Activated naive CD4-positive, alpha-beta T cell treated with anti-CD3 and anti-CD28 coated beads for 36 hours (primary cell): ENCODE measurements around the gene HNRNPM. TPM values are rescaled to one million over a fixed set of nuclear protein-coding genes. Genes with fewer than 3 reads are reported as not detected.

Source experiments
- CTCF ChIA-PET: fragments of 350-600 bp; sonication (Branson Sonifier 250); formaldehyde crosslinking; loops from one replicate; lab custom pipeline; 2021; ENCODE audit warnings: antibody characterized with exemption; lab: Charles Lee
- DNase-seq: peaks from one replicate; pipeline ENCODE4 v3.0.0-alpha.2; 2020
- H3K27ac Mint-ChIP-seq: one replicate; pipeline ENCODE4 v1.8.0; 2021; ENCODE audit warnings: mild to moderate bottlenecking, mixed read lengths
- H3K27me3 Mint-ChIP-seq: one replicate; pipeline ENCODE4 v1.8.0; 2021; ENCODE audit warnings: low read depth, mixed read lengths
- H3K36me3 Mint-ChIP-seq: one replicate; pipeline ENCODE4 v1.8.0; 2021; ENCODE audit warnings: low read depth, mixed read lengths
- H3K4me1 Mint-ChIP-seq: one replicate; pipeline ENCODE4 v1.8.0; 2021; ENCODE audit warnings: low read depth, mixed read lengths
- H3K4me3 Mint-ChIP-seq: one replicate; pipeline ENCODE4 v1.8.0; 2021; ENCODE audit warnings: mild to moderate bottlenecking, moderate library complexity, mixed read lengths
- H3K9me3 Mint-ChIP-seq: one replicate; pipeline ENCODE4 v1.8.0; 2021; ENCODE audit warnings: mixed read lengths
- intact Hi-C: fragments of 100-400 bp; cut with micrococcal nuclease; formaldehyde crosslinking; loops from one replicate; pipeline ENCODE4 v1.15.1; 2023
- total RNA-seq, 2 experiments: library from RNA; stranded (reverse); gene quantifications; one replicate each; pipeline ENCODE4 v1.2.3, GENCODE V29; 2021

HNRNPM gene
- total RNA-seq, 2 experiments from 2014 or later, result 151 to 169 TPM

DNA sequence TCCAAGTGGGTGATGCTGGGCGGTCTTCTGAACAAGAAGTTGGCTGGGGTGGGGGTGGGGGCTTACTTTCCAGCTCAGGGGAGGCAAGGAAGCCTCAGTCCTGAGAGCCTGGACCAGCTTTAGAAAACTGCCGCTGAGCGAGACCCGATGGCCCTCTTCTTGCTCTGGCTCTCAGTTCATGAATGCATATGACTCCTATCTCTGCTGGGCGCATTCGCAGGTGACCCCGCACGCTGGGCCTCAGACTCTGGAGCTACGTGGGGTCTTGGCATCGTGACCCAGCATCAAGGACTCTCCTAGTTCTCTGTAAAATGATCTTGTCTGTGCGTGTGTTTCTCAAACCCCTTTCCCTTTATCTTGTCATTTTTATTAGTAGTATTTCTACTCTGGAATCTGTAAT, 37.9 kb downstream of the HNRNPM start:
- no peaks in the 10 kb centered on the region for H3K9me3 Mint-ChIP-seq
- H3K27ac Mint-ChIP-seq, result peak overlapping the region; percentile 2
- H3K4me1 Mint-ChIP-seq, result peaks cover 58% of the 10 kb centered on the region
- H3K27me3 Mint-ChIP-seq, result no peaks in the 10 kb centered on the region
- peaks cover 54% of the 10 kb centered on the region for H3K36me3 Mint-ChIP-seq
- intact Hi-C loops, result loop anchor here (5.0 kb wide), 1 partner anchor 35 kb away; no protein-coding TSS in a partner anchor
- no peak overlapping the region for H3K4me3 Mint-ChIP-seq
- no peak for DNase-seq
- CTCF ChIA-PET, result interaction anchor here (0.6 to 0.7 kb wide), 2 partner anchors 93 to 111 kb away, joined by 3 to 4 read pairs; partner anchors contain the start of gene RAB11B

DNA sequence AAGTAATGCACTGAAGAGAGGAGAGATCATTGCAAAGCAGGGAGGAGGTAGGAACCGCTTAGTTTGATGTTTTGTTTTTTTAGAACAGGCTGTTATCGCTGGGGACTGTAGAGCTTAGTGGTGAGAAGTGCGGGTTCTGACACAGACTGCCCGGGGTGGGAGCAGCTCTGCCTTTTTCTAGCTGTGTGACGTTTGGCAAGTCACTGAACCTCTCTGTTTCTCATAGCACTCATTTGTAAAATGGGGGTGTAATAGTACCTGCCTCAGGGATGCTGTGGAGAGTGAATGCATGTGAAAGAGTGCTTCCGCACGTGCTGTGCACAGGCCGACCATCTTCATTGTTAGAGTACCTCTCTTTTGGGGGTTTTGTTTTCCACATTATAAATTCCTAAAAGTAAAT, 38.4 kb downstream of the HNRNPM start:
- Mint-ChIP-seq H3K4me3 (no peak overlapping the region), H3K27ac (peak overlapping the region; percentile 2), H3K9me3 (no peaks in the 10 kb centered on the region), H3K27me3 (no peaks in the 10 kb centered on the region), H3K4me1 (peaks cover 58% of the 10 kb centered on the region), H3K36me3 (peaks cover 54% of the 10 kb centered on the region)
- DNase-seq, result no peak
- CTCF ChIA-PET, result interaction anchor here (0.6 kb wide), 1 partner anchor 93 kb away, joined by 3 read pairs; the partner anchor contains the start of gene RAB11B
- intact Hi-C loops, result loop anchor here (5.0 kb wide), 1 partner anchor 36 kb away; no protein-coding TSS in a partner anchor

- Mint-ChIP-seq H3K4me3 (no peak overlapping the region), H3K9me3 (no peaks in the 10 kb centered on the region), H3K4me1 (peaks cover 49% of the 10 kb centered on the region), H3K27ac (peak overlapping the region; percentile 13), H3K36me3 (peaks cover 53% of the 10 kb centered on the region), H3K27me3 (no peaks in the 10 kb centered on the region)
- CTCF ChIA-PET, result no interaction called here
- intact Hi-C loops, result loop anchor here (5.0 kb wide), 1 partner anchor 37 kb away; no protein-coding TSS in a partner anchor
- DNase-seq, result no peak
These were observed 39.6 kb downstream of the HNRNPM start for GRCh38 chr19:8484331-8484894.

DNA sequence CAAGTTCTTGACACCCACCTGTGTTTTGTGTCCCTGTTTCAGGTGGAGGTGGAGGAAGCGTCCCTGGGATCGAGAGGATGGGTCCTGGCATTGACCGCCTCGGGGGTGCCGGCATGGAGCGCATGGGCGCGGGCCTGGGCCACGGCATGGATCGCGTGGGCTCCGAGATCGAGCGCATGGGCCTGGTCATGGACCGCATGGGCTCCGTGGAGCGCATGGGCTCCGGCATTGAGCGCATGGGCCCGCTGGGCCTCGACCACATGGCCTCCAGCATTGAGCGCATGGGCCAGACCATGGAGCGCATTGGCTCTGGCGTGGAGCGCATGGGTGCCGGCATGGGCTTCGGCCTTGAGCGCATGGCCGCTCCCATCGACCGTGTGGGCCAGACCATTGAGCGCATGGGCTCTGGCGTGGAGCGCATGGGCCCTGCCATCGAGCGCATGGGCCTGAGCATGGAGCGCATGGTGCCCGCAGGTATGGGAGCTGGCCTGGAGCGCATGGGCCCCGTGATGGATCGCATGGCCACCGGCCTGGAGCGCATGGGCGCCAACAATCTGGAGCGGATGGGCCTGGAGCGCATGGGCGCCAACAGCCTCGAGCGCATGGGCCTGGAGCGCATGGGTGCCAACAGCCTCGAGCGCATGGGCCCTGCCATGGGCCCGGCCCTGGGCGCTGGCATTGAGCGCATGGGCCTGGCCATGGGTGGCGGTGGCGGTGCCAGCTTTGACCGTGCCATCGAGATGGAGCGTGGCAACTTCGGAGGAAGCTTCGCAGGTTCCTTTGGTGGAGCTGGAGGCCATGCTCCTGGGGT, 41.0 kb downstream of the HNRNPM start:
- DNase-seq, result no peak
- H3K9me3 Mint-ChIP-seq, result no peaks in the 10 kb centered on the region
- no peaks in the 10 kb centered on the region for H3K27me3 Mint-ChIP-seq
- H3K27ac Mint-ChIP-seq, result peak overlapping the region; percentile 89
- peaks cover 48% of the 10 kb centered on the region for H3K36me3 Mint-ChIP-seq
- CTCF ChIA-PET, result interaction anchor here (0.9 kb wide), 2 partner anchors 39 to 132 kb away, joined by 3 to 4 read pairs; no protein-coding TSS in a partner anchor
- H3K4me1 Mint-ChIP-seq, result peaks cover 43% of the 10 kb centered on the region
- intact Hi-C loops, result loop anchor here (2.0 kb wide), 1 partner anchor 21 kb away; no protein-coding TSS in a partner anchor
- H3K4me3 Mint-ChIP-seq, result no peak overlapping the region

DNA sequence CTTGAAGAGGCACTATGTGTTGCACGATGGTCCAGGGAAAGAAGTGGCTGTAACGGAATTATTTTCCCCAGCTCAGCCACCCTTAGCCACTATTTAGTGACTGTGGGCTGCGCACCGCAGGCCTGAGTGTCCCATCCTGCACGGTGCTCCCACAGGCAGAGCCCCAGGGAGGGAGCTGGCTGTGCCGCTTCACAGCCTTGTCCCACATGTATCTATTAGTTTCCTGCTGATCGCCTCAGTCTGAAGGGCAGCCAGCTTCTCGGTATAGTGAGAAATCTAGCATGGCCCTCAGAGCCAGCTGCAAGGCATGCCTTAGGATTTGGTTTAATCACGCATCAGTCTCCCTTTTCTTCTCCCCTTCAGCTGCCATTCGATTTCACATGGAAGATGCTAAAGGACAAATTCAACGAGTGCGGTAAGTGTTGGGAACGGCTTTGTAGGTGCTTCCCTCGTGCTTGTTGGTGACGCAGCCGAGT, 41.9 kb downstream of the HNRNPM start:
- Mint-ChIP-seq H3K9me3 (no peaks in the 10 kb centered on the region), H3K27ac (peak overlapping the region; percentile 89), H3K36me3 (peaks cover 40% of the 10 kb centered on the region), H3K4me1 (peaks cover 34% of the 10 kb centered on the region), H3K27me3 (no peaks in the 10 kb centered on the region), H3K4me3 (no peak overlapping the region)
- intact Hi-C loops, result loop anchor here (2.0 kb wide), 1 partner anchor 20 kb away; no protein-coding TSS in a partner anchor
- CTCF ChIA-PET, result interaction anchor here (0.7 to 2.7 kb wide), 4 partner anchors 19 to 133 kb away, joined by 3 to 9 read pairs (median 4); no protein-coding TSS in a partner anchor
- DNase-seq, result no peak

DNA sequence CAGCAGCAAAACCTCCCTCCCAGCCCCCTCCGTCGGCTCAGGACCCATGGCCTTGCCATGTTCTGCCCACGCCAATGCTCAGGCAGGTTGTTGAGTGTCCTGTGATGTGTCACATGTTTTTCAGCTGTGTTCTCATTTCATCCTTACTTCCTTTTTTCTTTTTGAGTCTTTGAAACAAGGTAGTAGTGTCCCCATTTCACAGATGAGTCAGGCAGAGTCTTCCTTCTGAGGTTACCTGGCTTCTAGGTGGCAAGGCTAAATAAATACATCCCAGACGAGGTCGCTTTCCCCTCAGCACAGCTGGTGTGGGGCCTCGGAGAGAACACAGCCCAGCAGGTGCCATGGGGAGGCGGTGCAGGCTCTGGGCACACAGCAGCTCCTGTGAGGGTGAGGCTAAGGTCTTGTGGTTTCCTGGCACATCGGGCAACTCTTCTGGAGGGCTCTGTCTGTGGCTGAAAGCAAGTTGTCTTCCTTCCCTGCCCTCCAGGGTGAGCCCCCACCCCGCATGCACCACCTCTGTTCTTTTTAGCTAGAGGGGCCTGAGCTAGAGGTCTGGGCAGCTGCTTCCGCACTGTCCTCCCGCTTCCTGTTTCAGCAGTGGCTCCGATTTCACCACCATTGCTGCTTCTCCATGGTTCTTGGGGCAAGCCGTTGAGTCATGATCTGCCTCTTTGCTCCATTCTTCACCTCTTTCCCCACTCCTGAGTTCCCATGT, 42.5 kb downstream of the HNRNPM start:
- no peaks in the 10 kb centered on the region for H3K9me3 Mint-ChIP-seq
- intact Hi-C loops, result loop anchor here (2.0 kb wide), 1 partner anchor 20 kb away; no protein-coding TSS in a partner anchor
- peak; percentile 68 for DNase-seq
- CTCF ChIA-PET, result interaction anchor here (0.7 to 2.7 kb wide), 5 partner anchors 18 to 89 kb away, joined by 3 to 9 read pairs (median 3); partner anchors contain the start of gene ZNF414
- no peaks in the 10 kb centered on the region for H3K27me3 Mint-ChIP-seq
- H3K4me3 Mint-ChIP-seq, result no peak overlapping the region
- H3K36me3 Mint-ChIP-seq, result peaks cover 38% of the 10 kb centered on the region
- peaks cover 32% of the 10 kb centered on the region for H3K4me1 Mint-ChIP-seq
- H3K27ac Mint-ChIP-seq, result peak overlapping the region; percentile 89

- Mint-ChIP-seq H3K36me3 (peaks cover 31% of the 10 kb centered on the region), H3K4me3 (no peak overlapping the region), H3K9me3 (no peaks in the 10 kb centered on the region), H3K4me1 (peaks cover 32% of the 10 kb centered on the region), H3K27ac (peak overlapping the region; percentile 89), H3K27me3 (no peaks in the 10 kb centered on the region)
- DNase-seq, result no peak
- intact Hi-C loops, result no loop called here
- CTCF ChIA-PET, result interaction anchor here (0.6 to 2.7 kb wide), 4 partner anchors 17 to 127 kb away, joined by 3 to 9 read pairs (median 3); partner anchors contain the start of gene ZNF414
These were observed 43.6 kb downstream of the HNRNPM start for GRCh38 chr19:8488365-8488764.

GRCh38 chr19:8489561-8490394, 45.0 kb downstream of the HNRNPM start:
- DNase-seq, result no peak
- H3K4me3 Mint-ChIP-seq, result no peak overlapping the region
- H3K4me1 Mint-ChIP-seq, result peaks cover 42% of the 10 kb centered on the region
- H3K36me3 Mint-ChIP-seq, result peaks cover 31% of the 10 kb centered on the region
- no peaks in the 10 kb centered on the region for H3K9me3 Mint-ChIP-seq
- peak overlapping the region; percentile 56 for H3K27ac Mint-ChIP-seq
- CTCF ChIA-PET, result interaction anchor here (0.5 kb wide), 1 partner anchor 10 kb away, joined by 4 read pairs; no protein-coding TSS in a partner anchor
- intact Hi-C loops, result no loop called here
- no peaks in the 10 kb centered on the region for H3K27me3 Mint-ChIP-seq

DNA sequence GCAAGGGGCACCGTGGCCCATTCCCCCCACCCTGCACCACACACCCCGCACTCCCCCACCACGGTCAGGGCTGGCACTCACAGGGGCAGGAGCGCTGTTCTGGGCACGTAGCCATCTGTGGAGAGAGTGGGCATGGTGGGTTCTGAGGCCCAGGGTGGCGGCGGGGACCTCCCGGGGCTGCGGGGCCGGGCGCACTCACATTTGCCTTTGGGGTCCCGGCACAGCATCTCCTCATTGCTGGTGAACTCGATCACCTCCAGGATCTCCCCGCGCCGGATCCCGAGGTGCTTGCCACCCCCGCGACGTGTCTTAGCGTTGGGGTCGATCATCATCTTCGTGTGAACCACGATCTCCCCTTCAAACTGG, 45.6 kb downstream of the HNRNPM start:
- Mint-ChIP-seq H3K9me3 (no peaks in the 10 kb centered on the region), H3K36me3 (peaks cover 26% of the 10 kb centered on the region), H3K27ac (no peak overlapping the region), H3K4me1 (peaks cover 38% of the 10 kb centered on the region), H3K4me3 (no peak overlapping the region), H3K27me3 (no peaks in the 10 kb centered on the region)
- CTCF ChIA-PET, result no interaction called here
- intact Hi-C loops, result no loop called here
- DNase-seq, result no peak

DNA sequence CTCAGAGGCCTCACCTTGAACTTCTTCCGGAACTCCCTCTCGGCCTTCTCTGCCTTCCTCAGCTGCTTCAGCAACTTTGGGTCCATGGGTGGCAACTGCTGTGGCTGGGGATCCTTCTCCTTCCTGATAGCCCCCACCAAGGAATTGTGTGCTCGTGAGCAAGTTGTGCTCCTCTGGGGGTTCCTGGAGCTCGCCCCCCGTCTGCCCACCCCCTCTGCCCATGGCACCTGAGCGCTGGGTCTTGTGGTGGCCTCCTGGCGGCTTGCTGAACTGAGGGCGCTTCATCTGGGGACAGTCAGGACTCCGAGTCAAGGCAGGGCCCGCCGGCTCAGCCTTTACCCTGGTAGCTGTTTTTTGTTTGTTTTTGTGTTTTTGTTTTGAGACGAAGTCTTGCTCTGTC, 46.1 kb downstream of the HNRNPM start:
- Mint-ChIP-seq H3K27ac (no peak overlapping the region), H3K27me3 (no peaks in the 10 kb centered on the region), H3K4me1 (peaks cover 41% of the 10 kb centered on the region), H3K4me3 (no peak overlapping the region), H3K36me3 (peaks cover 24% of the 10 kb centered on the region), H3K9me3 (no peaks in the 10 kb centered on the region)
- intact Hi-C loops, result no loop called here
- DNase-seq, result no peak
- CTCF ChIA-PET, result interaction anchor here (0.5 kb wide), 1 partner anchor 172 kb away, joined by 3 read pairs; no protein-coding TSS in a partner anchor

DNA sequence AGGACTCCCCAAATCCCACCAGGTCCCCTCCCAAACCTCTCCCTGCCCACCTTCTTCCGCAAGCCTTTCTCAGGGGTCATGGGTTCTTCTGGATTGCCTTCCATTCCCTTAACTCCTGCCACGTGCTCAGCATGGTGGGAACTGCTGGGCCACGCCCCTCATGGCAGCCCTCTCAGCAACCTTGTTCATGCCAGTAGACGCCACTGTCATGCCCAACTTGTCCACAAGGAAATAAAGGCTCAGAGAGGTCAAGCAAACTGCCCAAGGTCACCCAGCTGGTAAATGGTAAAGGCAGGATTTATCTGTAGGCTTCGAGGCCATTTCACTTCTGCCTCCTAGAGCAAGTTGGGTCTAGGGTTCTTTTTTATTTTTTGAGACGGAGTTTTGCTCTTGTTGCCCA, 46.8 kb downstream of the HNRNPM start:
- H3K9me3 Mint-ChIP-seq, result no peaks in the 10 kb centered on the region

More for the DNA sequence above, 46.8 kb downstream of the HNRNPM start:
- Mint-ChIP-seq H3K4me1 (peaks cover 36% of the 10 kb centered on the region), H3K4me3 (no peak overlapping the region), H3K27ac (no peak overlapping the region), H3K27me3 (no peaks in the 10 kb centered on the region), H3K36me3 (peaks cover 21% of the 10 kb centered on the region)
- CTCF ChIA-PET, result interaction anchor here (0.6 to 1.2 kb wide), 3 partner anchors 36 to 1316 kb away, joined by 3 to 4 read pairs (median 3); no protein-coding TSS in a partner anchor
- DNase-seq, result no peak
- intact Hi-C loops, result no loop called here
